Measurements from ENCODE around the gene DYDC2.

- TF ChIP-seq POLR2A (IDR thresholded peaks at IDR 0.05) (no peak), CTCF (IDR thresholded peaks at IDR 0.05 in 4 of 5, conservative IDR thresholded peaks at IDR 0.05 in 1 of 5) (no peak)
Observed at GRCh38 chr10:80315391-80315790, 41.2 kb upstream of the DYDC2 start.

Data from gastrocnemius medialis (tissue), 4 donors.